Fibroblast of peridontal ligament (primary cell): ENCODE results near the gene CCDC149.

Source experiments
- DNase-seq: peaks from one replicate; pipeline ENCODE4 v3.0.0-alpha.2; 2010; ENCODE audit errors: extremely low read depth

Gene CCDC149

GRCh38 chr4:24843096-24843495, 69.7 kb downstream of the CCDC149 start:
- no peak for DNase-seq

- no peak for DNase-seq
These were observed 70.5 kb downstream of the CCDC149 start for GRCh38 chr4:24842356-24842755.

- no peak for DNase-seq
These were observed 71.9 kb downstream of the CCDC149 start for GRCh38 chr4:24840826-24841543.

GRCh38 chr4:24840362-24840761, 72.5 kb downstream of the CCDC149 start:
- no peak for DNase-seq

GRCh38 chr4:24837781-24838180, 75.1 kb downstream of the CCDC149 start:
- DNase-seq = no peak

GRCh38 chr4:24837336-24837735, 75.5 kb downstream of the CCDC149 start:
- no peak for DNase-seq

- DNase-seq = no peak
These were observed 76.1 kb downstream of the CCDC149 start for GRCh38 chr4:24836661-24837242.

GRCh38 chr4:24835696-24836095, 77.1 kb downstream of the CCDC149 start:
- DNase-seq = no peak

GRCh38 chr4:24831637-24832036, 81.2 kb downstream of the CCDC149 start:
- DNase-seq = no peak

GRCh38 chr4:24824720-24825119, 88.1 kb downstream of the CCDC149 start:
- DNase-seq = no peak

- no peak for DNase-seq
These were observed 92.3 kb downstream of the CCDC149 start for GRCh38 chr4:24820541-24820940.

- DNase-seq = no peak
These were observed 96.0 kb downstream of the CCDC149 start for GRCh38 chr4:24816797-24817196.

GRCh38 chr4:24813732-24814131, 99.1 kb downstream of the CCDC149 start:
- DNase-seq = no peak

GRCh38 chr4:24810871-24811631, 101.8 kb downstream of the CCDC149 start:
- no peak for DNase-seq

- peak; percentile 59 for DNase-seq
These were observed 102.9 kb downstream of the CCDC149 start for GRCh38 chr4:24809815-24810405.

- DNase-seq = no peak
These were observed 103.5 kb downstream of the CCDC149 start for GRCh38 chr4:24809376-24809775.

- DNase-seq = no peak
These were observed 103.9 kb downstream of the CCDC149 start for GRCh38 chr4:24808955-24809354.

GRCh38 chr4:24808261-24808660, 104.6 kb downstream of the CCDC149 start:
- no peak for DNase-seq

- DNase-seq = no peak
These were observed 105.2 kb downstream of the CCDC149 start for GRCh38 chr4:24807611-24808010.

GRCh38 chr4:24806206-24806990, 106.4 kb downstream of the CCDC149 start:
- no peak for DNase-seq

GRCh38 chr4:24805566-24805965, 107.3 kb downstream of the CCDC149 start:
- DNase-seq = no peak

GRCh38 chr4:24805067-24805466, 107.8 kb downstream of the CCDC149 start:
- no peak for DNase-seq
